ENCODE results near the gene MON1A.
"Not testable (repeated sequence)": the region's sequence is repeated elsewhere in the genome, so short reads cannot be mapped to it uniquely, and the experiment has no call there.

MON1A gene

DNA sequence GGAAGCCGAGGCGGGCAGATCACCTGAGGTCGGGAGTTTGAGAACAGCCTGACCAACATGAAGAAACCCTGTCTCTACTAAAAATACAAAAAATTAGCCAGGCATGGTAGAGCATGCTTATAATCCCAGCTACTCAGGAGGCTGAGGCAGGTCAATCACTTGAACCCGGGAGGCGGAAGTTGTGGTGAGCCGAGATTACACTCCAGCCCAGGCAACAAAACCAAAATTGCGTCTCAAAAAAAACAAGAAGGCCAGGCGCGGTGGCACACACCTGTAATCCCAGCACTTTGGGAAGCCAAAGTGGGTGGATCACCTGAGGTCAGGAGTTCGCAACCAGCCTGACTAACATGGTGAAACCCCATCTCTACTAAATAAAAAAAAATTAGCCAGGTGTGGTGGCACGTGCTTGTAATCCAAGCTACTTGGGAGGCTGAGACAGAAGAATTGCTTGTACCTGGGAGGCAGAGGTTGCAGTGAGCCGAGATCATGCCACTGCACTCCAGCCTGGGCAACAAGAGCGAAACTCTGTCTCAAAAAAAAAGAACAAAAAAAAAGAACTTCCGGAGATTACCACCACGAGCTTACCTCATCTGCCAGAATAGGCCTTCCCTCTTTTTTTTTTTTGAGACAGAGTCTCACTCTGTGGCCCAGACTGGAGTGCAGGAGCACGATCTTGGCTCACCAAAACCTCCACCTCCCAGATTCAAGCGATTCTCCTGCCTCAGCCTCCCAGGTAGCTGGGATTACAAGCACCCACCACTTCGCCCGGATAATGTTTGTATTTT lies 11.6 kb downstream of the MON1A start:
- not testable (repeated sequence) for DNase-seq

DNA sequence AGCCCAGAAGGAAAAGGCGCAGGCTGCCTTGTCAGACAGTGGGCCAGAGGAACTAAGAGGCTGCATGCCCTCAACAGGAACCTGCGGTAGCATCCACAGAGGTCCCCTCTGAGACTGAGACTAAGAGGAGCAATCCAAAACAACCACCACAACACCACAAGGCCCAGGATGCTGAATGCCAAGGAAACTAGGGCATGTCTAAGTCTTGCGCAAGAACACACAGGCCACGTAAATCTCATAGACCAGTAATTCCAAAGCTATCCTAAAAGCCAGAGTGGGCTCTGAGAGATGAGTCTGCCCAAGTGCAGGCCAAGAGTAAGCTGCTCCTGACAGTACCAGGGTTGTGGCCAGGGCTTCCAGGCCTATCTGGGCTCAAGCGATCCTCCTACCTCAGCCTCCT lies 12.9 kb downstream of the MON1A start:
- DNase-seq, result no peak

DNA sequence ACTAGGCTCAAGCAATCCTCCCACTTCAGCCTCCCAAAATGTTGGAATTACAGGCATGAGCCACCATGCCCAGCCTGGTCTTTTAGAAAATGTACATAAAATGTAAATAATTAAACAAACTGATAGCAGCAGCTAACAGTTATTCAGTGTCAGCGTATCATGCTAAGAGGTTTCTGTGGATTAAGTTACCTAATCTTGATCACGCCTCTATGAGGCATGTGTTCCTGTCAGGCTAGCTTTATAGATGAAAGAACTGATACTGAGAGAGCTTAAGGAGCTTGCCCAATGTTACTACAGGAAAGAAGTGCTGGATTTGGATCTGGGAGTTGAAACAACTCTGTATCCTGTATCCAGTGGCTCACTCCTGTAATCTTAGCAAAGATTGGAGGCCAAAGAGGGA lies 14.7 kb downstream of the MON1A start:
- no peak for DNase-seq

DNA sequence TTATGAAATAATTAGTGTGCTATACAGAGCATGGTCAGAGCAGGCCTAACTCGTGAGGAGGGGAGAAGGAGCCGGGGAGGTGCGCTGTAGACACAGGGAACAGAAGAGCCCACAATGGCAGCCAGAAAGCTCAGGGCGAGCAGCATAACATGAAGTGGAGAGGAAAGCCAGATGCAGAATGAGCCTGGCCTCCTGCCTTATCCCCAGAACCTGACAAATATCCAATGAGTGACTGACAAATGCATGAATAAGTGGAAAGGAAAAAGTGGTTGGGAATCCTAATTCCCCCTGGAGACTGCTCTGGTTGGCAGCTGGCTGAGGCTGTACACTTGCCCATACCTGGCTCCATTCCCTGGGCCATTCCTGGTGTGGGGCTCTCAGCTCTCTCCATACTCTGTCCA lies 16.7 kb downstream of the MON1A start:
- DNase-seq, result peak; percentile 65

DNA sequence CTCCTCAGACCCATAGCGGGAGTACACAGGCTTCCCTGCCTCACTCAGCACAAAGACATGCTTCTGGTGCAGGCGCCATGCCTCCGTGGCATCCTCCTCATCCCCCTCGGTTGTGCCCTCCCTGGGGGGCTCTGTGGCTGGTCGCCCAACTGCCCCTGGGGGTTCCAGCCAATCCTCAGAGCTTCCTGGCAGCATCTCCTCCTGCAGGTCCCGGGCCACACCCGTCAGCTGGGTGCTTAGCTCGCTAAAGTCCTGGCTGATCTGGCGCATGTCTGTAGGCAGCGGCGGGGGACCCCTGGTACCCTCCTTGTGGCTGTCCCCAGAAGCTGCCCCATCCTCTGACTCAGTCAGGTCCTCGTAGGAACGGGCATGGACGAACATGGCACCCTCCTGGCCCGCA lies 18.0 kb downstream of the MON1A start:
- no peak for DNase-seq

DNA sequence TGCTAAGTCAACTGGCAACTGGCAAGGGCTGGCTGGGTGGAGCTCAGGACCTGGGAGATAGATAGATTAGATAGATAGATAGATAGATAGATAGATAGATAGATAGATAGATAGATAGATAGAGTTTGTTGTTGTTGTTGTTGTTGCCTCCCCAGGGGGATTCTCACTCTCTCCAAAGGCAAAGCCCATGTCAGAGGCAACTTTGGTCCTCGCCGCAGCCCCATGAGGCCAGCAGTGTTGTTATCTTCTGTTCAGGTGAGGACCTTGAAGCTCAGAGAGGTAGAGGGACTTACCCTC lies 18.5 kb downstream of the MON1A start:
- DNase-seq, result no peak

DNA sequence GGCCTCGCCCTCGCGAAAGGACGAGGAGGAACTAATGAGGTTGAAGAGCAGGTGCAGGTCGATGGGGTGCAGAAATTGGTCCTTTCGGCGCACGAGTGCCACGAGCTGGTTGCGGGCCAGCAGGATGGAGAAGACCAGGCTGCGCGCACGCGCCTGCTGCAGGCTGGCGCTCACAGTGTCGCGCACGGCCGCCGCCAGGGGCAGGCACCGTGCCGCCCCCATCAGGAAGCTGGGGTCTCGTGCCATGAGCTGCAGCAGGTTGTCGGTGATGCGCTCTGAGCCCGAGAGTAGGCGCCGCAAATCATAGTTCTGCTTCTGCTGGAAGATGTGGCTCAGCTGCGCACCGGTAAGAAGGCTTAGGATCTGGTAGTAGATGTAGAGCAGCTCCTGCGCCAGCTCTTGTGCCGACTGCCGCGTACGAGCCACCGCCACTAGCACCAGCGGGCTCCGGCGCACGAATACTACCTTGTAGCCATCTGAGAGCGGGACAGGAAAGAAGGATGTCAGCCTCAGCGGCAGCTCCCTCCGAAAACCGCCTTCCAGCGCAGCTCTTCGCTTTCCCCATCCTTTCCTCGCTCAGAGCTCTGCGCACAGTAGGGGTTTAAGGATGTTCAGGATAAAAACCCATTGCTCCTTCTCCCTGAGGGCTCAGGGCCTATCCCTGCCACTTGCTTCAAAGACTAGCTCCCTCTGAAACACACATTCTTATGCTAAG lies 19.0 kb downstream of the MON1A start:
- DNase-seq, result no peak

DNA sequence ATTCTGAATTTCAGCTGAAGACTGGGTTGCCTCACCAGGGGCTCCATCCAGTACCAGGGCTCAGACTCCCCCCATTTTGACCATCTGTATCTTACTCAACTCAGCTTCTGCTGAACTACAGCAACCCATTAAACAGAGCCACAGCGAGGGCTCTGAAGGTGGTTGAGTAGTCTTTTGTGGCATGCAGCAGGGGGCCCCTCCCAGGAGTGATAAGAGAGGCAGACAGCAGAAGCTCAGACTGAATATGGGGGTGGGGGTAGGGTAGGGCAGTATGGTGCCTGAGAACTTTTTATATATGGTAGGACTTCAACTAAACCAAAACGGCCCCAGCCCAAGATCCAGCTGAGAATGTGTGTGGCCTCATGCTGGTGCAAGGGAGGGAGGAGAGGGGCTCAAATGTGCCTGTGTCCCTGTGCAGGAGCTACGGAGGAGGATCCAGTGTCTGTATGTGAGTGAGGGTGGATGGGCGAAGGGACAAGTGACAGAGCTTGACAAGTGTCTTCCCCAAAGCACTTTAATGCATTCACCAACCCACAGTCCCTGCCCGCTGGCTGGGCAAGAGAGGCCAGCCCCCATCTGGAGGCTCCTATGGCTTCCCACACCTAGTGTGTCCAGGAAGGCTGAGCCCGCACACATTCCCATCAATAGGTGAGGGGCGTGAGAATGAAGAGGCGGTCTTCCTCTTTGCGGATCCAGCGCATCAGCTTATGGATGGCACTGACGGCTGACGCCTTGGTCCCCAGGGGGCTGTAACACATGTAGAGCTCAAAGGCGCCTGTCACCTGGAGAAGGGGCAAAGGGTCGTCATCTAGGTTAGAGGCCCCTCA lies 21.0 kb downstream of the MON1A start:
- no peak for DNase-seq

DNA sequence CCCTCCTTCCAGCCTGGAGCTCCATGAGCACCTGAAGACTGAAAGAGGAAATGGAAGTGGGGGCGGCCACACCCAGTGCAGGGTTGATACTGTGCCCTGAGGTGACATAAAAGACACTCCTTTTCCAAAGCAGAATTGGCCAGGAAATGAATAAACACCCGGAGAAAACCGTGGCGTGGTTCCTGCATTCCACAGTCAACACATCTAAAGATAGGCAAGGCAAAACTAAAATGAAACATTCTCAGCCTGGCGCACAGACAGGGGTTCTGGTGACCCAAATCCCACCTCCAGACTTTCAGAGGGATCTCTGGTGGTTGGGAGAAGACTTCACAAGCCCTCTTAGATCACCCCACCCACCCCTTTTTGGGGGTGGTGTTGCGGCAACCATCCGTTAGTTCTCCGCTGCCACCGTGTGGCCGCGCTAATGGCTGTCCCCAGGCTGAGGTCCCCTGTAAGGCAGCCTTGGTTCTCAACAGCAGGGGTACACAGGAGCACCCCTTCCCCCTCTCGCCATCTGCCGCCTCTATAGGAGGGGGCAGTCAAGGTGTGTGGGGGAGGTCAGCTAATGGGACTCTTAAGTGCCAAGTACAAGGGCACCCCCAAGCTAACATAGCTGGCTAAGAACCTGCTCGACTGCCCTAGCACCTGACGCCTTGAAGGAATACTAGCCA lies 23.4 kb downstream of the MON1A start:
- DNase-seq, result no peak

DNA sequence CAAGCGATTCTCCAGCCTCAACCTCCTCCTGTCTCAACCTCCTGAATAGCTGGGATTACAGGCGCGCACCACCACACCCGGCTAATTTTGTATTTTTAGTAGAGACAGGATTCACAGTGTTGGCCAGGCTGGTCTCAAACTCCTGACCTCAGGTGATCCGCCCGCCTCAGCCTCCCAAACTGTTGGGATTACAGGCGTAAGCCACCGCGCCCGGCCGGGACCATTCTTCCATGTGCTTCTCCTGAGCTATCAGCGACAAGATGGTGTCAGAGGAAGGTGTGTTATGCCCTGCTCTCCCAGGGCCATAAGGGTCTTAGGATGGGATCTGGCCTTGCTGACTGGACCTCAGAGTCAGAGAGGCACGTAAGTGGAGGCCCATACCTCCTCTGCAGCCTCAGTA lies 25.2 kb downstream of the MON1A start:
- DNase-seq, result not testable (repeated sequence)

DNA sequence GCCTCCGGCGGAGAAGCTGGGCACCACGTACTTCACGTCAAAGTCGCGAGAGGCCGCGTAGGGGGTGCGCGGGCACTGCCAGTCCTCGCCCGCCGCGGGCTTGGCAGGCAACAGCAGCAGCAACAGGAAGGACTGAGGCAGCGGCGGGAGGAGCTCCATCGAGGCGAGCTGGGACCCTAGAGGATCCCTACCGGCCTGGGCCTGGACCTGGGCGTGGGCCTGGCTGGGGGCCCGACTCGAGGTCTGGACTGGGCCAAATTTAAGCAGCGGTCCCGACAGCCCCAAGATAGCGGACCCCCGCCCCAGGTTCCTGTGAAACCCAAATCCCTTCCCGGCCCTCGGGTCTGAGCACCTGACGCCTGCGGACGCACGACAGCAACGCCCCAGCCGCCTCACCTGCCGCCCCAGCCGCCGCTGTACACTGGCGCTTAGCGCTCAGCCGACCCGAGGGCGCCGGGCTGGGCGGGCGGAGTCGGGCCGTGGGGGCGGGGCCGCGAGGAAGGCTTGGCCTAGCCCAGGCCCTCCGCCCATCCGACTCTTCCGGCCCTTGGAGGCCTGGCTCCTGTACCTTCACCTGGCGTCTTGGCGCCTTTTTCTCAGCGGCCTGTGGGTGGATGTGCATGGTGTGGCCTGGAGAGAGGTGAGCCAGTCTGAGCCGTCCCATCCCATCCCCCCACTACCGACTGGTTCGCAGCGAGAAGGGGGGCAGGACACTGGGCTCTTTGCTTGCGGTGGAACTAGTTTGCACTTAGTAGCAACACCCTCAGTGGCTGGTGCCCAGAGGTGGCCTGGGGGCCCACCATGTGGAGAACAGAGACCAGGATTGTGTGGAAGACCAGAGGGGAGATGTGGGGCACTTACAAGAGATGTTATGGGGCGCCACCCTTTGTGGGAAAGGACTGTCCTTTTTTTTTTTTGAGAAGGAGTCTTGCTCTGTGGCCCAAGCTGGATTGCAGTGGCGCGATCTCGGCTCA lies 25.9 kb downstream of the MON1A start, which contains the start of gene MST1R:
TSS of gene MST1R (minus strand) at position 423 of the 974 bp plus-strand sequence. CDS start at position 159, 264 bp downstream.
- peak; percentile 67 for DNase-seq

DNA sequence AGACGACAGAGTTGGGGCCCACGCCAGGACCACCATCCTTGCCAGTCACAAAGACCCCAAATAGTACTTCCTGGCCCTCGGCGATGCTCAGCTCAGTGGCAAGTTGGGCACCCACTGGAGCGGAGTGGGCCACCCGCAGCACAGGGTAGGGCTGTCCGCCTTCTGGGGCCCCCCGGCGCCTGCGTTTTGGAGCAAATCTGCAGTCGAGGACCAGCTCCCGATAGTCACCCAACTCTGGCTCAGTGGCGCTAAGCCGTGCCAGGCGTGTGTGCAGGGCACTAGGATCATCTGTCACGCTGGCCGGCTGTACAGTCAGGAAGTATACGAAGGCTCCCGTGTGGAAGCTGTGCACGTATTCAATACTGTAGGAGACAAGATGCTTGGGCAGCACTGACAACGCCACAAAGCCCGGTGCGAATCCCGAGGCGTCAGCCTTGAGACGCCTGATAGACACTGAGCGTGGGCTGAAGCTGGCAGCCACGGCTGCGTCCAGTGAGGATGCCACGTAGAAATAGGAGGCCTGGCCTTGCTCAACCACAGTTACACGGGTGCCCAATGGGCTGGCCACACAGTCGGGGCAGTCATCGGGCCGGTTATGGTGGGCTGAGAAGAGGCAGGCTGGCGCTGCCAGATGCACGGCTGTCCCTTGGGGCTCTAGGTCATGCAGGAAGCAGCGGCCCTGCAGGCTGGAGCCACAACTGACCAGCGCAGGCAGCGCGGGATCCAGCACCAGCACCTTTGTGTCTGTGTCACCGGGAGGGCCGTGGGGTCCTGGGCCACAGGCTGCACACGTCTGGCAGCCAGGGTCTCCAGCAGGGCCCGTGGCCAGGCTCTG lies 26.9 kb downstream of the MON1A start:
- DNase-seq, result no peak

DNA sequence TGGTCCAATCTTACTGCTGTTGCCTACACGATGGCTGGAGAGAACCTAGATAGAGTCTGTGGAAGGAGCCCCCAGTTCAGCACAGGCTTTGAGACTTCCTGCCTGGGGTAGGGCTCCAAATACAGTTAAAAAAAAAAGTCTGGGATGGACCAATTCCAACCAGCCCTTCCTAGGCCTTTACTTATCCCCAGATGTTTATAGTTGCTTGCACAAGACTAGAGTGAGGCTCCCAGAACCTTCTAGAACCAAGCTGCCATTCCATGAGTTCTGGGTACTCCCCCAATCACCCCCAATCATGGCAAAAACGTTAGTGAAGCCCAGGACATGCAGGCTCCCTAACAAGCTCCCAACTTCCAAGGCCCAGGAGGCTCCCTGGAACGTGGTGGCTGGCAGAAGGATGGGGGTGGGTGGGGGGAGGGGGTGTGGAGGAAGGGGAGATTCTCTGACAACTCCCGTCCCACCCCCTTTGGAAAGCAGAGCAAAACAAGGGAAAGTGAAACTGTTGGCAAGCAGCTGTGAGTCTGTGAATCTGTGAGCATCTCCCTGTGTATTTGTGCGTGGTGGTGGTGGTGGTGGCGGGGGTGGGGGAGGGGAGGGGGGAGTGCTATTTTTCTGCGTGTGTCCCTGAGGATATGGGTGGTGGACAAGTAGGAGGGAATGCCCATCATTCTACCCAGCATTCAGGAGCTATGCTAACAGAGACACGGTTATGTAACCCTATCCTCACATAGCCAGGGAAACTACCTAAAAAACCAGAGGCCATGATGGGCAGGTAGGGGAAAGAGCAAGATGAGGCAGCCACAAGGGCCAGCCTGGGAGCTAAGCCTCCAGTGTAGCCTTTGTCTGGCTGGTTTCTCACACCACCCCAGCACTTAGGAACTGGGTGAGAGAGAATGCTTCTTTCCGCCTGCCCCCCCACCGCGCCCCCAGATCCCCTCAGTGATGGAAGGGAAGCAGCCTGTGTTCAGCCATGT lies 28.0 kb downstream of the MON1A start:
- DNase-seq, result no peak

DNA sequence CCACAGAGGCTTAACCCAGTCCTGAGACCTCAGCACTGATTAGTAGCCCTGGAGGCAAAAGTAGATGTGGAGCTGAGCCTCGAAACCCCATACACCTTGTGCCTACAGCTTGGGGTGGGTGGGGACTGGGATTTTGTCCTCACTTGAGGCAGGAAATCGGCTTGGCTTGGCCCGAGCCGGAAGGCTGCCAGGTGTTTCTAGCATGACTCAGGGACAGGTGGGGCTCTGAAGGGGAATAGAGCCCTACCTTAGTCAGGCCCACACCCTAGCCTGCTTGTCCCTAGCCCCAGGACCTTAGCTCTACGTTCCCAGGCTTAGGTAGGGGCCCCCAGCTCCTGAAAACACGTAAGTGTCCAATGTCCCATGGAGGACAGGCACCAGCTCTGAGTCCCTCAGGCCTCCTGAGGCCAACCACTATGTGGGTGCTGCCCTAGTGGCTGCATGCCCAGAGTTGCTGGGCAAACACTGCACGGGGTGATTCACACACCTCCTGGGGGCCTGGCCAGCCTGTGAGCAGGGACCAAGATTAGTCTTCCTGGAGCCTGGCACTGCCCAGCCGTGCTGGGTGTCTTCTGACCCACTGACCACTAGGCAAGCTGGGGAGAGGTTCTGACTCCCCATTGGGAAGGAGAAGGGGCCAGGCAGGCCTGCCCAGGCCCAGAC lies 29.0 kb downstream of the MON1A start:
- no peak for DNase-seq

DNA sequence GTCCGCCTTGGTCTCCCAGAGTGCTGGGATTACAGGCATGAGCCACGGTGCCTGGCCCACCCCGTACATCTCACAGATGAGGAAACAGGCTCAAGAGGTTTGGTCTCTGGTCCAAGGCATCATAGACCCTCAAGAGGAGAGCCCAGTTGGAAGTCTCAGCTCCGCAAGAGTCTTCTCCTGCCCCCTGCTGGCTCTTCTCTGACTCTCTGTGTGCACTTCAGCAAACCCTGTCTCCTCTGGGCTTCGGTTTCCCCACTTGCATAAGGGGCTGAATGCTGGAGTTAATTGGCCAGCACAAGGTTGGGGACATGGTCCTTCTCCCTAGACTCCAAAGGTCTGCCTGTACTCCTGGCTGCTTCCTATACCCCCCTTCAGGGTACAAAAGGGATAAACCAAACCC lies 29.8 kb downstream of the MON1A start:
- no peak for DNase-seq

DNA sequence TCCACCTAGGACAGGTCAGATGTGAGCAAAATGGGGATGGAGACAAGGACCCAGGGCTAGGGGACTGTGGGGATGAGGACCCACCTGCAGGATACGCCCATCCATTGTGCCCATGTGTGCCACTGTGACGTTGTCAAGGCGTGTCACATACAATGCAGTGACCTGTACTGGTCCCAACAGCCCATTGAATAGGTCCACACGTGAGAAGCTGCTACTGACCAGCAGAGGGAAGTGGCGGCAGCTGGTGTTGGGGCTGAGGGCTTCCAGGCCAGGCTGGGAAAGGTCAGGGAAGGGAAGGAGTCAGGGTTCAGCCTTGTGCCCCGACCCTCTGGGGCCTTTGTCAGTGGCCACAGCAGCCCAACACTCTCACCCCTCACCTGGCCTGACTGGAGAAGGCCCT lies 30.6 kb downstream of the MON1A start:
- DNase-seq, result no peak

DNA sequence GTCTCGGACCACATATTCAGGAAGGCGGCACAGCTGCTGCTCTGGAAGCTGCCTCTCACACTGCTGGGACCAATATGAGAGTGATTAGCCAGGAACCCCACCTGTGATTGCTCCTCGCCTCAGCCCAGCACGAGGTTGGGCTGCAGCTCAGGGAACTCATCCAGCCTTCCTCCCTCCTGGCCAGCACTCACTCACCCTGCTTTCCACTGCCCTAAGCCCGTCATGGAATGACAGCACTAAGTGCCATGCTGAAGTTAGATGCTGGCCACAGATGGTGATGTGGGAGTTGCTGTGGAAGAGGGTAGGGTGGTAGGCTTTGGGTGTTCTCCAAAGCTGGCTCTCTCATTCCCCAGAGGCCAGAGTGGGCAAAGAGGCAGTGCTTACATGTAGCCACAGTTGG lies 33.3 kb downstream of the MON1A start:
- DNase-seq, result no peak

DNA sequence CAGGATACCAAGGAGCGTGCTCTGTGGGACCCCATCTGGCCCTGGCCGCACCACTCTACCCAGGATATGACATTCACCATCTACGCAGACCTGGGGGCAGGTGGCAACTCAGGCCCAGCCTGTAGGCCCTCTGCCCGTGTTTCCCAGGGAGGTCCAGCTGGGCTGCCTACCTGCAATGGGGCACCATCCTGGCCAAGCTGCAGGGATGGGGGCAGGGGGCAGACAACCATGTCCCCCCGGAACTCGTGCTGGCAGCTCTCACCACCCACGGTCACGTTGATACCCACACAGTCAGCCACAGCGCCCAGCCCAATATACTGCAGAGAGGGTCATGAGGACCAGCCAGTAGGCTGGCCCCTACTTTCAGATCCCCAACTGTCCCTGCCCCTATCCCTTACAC lies 33.8 kb downstream of the MON1A start:
- DNase-seq, result no peak

DNA sequence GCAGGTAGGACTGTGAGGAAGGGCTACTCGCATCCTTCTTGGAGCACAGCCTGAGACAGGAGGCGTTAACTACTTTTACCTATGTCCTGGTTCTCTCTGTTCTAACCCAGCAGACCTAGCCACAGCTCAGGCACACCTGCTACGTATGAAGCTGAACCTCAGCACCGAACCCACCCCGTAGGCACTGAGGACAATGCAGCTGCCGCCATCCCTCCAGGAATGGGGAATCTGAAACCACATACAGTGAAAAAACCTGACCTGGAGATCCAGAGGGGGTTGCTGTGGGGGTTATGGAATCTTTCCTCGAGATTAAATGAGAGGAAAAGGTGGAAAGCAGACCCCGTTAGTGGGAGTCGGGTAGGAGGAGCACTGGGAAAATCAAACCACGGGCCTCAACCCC lies 40.3 kb downstream of the MON1A start:
- DNase-seq, result no peak
